Thoracic aorta (tissue), 2 donors: ENCODE results near the gene CFAP65. TPM values are rescaled to one million over a fixed set of nuclear protein-coding genes. Genes with fewer than 3 reads are reported as not detected.
A peak's percentile ranks its signal among the peaks of the same experiment; 100 is the strongest.

Experiments
- ATAC-seq: fragments of 150-250 bp; one replicate; pipeline ENCODE4 v1.8.0; 2017; ENCODE audit warnings: low read depth; ENCODE audit not compliant: insufficient number of reproducible peaks, low FRiP score
- DNase-seq: peaks from one replicate; pipeline ENCODE4 v3.0.0-alpha.2; 2020; ENCODE audit warnings: low spot score
- H3K27ac ChIP-seq, 2 donors: fragments of 200-600 bp; sonication (generic); 1 replicate in 1 of 2; 2 replicates in 1 of 2; pipeline ENCODE4 v1.5.1; 2016; ENCODE audit warnings: mild to moderate bottlenecking in 2 of 2, moderate library complexity in 2 of 2
- H3K27me3 ChIP-seq: fragments of 200-600 bp; sonication (generic); replicated peaks from 2 replicates; pipeline ENCODE4 v1.6.0; 2016; ENCODE audit warnings: mild to moderate bottlenecking; ENCODE audit not compliant: insufficient read depth
- H3K36me3 ChIP-seq: fragments of 200-600 bp; sonication (generic); one replicate; pipeline ENCODE4 v1.5.1; 2016
- H3K4me1 ChIP-seq, 2 donors: fragments of 200-600 bp; sonication (generic); 1 replicate in 1 of 2; 2 replicates in 1 of 2; pipeline versions ENCODE4 v1.5.1 to v1.6.0; 2016; ENCODE audit warnings: low read depth in 2 of 2, mild to moderate bottlenecking in 1 of 2; ENCODE audit not compliant: control insufficient read depth in 1 of 2
- H3K4me3 ChIP-seq: fragments of 200-600 bp; sonication (generic); 2 replicates; pipeline ENCODE4 v1.5.1; 2016; ENCODE audit warnings: mild to moderate bottlenecking
- H3K9me3 ChIP-seq: fragments of 200-600 bp; sonication (generic); 2 replicates; pipeline ENCODE4 v1.5.1; 2016
- CTCF ChIP-seq: fragments of 200-600 bp; sonication (generic); IDR thresholded peaks from one replicate; pipeline ENCODE4 v1.5.1; 2019; ENCODE audit warnings: antibody characterized with exemption
- total RNA-seq, 2 donors: library from RNA; depleted of rRNA; stranded (reverse); fragments of >200 nt; gene quantifications; one replicate each; pipeline versions ENCODE4 v1.1.0 to v1.2.3, GENCODE V29; 2016

The CFAP65 gene
- total RNA-seq, 2 donors from 2014 or later, result not detected

DNA sequence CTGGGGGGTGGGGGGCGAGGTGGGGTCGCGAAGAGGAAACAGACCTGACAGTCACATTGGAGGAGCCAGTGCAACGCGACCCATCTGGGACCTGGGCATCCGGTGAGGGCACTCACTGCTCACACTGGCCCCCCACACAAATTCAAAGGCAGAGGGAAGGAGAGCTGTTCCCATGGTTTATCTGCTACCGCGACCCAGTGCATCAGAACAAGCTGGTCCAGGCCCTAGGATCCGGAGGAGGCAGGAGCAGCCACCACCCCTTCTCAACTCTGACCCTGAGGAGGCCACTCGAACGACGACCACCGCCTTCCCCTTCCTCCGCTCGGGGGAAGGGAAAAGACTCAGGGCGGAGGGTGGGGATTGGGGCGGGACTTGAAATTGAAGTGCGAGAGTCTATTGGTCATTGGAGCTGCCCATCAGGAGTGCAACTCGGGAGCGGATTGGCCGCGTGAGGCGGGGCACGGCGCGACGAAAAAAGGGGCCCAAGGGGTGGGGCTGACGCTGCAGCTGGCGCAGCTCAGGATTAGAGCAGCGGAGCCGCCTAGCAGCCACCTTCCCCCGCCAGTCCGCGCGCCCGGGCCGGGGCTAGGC is 82.1 kb downstream of the CFAP65 start, which contains the start of gene CDK5R2:
TSS of gene CDK5R2 (plus strand) at position 526 of the 591 bp plus-strand sequence. CDS start 155 bp downstream, outside the sequence.
- TF ChIP-seq CTCF, result no peak
- no peak for DNase-seq
- H3K4me3 ChIP-seq, result peak within 1 kb of the TSS; percentile 62
- ATAC-seq, result no peak
- H3K4me1 ChIP-seq, result peaks cover 0 to 14% of the 10 kb centered on the region in 2 donors
- H3K27ac ChIP-seq, result no peak within 1 kb of the TSS
- H3K9me3 ChIP-seq, result no peaks in the 10 kb centered on the region
- H3K36me3 ChIP-seq, result no peaks in the 10 kb centered on the region
- H3K27me3 ChIP-seq, result peaks cover 21% of the 10 kb centered on the region

DNA sequence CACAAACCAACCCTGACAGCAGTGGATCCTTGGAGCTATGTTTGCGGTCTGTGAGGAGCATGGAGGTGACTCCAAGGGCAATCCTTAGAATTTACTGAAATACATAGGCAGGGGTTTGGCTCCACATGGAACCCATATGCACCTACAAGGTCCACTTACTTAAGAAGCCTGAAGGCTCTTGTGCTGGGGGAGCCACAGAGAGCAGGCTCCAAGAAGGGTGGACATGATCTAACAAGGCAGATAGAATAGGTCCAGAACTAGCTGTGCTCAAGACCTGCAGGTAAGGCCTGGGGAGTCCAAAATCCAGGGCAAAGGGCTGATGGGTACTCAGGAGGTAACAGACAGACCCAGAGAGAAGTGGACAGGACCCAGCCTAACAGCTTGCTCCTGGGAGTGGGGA is 83.0 kb downstream of the CFAP65 start:
- H3K9me3 ChIP-seq, result no peaks in the 10 kb centered on the region
- ATAC-seq, result no peak
- H3K4me3 ChIP-seq, result no peak overlapping the region
- H3K27me3 ChIP-seq, result peaks cover 21% of the 10 kb centered on the region
- no peaks in the 10 kb centered on the region for H3K36me3 ChIP-seq
- no peak overlapping the region for H3K27ac ChIP-seq
- no peak for DNase-seq
- no peak for TF ChIP-seq CTCF
- H3K4me1 ChIP-seq, result peaks cover 0 to 14% of the 10 kb centered on the region in 2 donors

DNA sequence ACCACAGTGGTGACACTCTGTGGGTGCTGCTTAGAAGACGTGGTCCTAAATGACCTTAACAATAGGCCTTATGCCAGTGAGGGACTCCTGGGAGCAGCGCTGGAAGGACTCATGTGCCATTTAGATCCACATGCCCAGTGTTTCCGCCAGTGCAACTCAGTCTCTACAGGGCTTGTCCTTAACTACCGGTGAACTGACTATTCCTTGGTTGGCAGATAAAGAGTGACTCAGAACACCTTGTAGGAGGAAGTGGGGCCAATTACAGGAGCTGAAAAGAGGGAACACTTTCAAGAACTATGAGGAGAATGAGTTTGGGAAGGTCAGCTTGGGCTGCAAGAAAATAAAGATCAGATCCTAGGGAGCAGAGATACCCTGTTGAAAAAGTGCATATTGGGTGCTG is 83.6 kb downstream of the CFAP65 start:
- no peak overlapping the region for H3K27ac ChIP-seq
- ATAC-seq (no peak), DNase-seq (no peak)
- no peaks in the 10 kb centered on the region for H3K9me3 ChIP-seq
- H3K4me3 ChIP-seq, result no peak overlapping the region
- H3K4me1 ChIP-seq, result peaks cover 0 to 14% of the 10 kb centered on the region in 2 donors
- TF ChIP-seq CTCF, result no peak
- H3K27me3 ChIP-seq, result peaks cover 21% of the 10 kb centered on the region
- H3K36me3 ChIP-seq, result no peaks in the 10 kb centered on the region

- Histone ChIP-seq H3K4me1 (peaks cover 0 to 14% of the 10 kb centered on the region in 2 donors), H3K4me3 (no peak overlapping the region), H3K27me3 (peaks cover 14% of the 10 kb centered on the region), H3K36me3 (no peaks in the 10 kb centered on the region), H3K9me3 (no peaks in the 10 kb centered on the region), H3K27ac (no peak overlapping the region)
- no peak for TF ChIP-seq CTCF
- ATAC-seq, result no peak
- no peak for DNase-seq
These were observed 85.3 kb downstream of the CFAP65 start for GRCh38 chr2:218956039-218956438.

GRCh38 chr2:218954541-218955300 is 86.6 kb downstream of the CFAP65 start:
- DNase-seq (no peak), ATAC-seq (no peak)
- Histone ChIP-seq H3K36me3 (no peaks in the 10 kb centered on the region), H3K4me1 (peaks cover 0 to 3% of the 10 kb centered on the region in 2 donors), H3K27me3 (peaks cover 7% of the 10 kb centered on the region), H3K27ac (no peak overlapping the region), H3K9me3 (no peaks in the 10 kb centered on the region), H3K4me3 (no peak overlapping the region)
- TF ChIP-seq CTCF, result no peak
